ENCODE results near the gene E2F2.

DNA sequence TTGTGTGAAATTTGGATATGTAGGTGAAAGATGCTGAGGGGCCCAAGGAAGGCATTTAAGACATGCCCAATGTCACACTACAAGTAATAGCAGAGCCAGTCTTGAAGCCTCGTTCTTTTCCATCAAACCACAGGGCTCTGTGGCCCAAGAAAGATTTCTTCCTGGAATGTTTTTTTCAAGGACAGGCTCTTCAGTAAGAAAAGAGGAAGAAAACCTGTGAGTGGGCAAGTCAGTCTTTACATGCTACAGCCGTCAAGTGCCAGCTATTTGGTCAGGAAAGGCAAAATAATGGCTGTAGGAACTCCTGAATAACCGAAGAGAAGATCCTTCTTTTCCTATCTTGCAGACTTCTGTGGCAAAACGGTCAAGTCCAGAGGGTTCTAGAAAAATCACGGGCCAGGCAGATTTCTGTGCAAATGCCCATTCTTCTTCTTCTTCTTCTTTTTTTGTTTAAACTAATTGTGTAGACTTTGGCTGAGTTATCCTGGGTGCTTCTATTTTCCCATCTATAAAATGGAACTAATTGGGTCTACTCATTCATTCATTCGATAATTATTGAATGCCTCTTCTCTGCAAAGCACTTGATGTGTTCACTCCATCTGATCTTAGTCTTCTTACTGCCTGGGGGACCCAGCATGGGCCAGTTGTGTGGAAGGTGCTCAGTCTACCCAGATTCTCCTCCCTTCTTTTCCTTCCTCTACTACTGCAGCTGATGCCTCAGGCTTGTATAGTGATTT lies 30.2 kb upstream of the E2F2 start:
- TF ChIP-seq, protein P1, sequence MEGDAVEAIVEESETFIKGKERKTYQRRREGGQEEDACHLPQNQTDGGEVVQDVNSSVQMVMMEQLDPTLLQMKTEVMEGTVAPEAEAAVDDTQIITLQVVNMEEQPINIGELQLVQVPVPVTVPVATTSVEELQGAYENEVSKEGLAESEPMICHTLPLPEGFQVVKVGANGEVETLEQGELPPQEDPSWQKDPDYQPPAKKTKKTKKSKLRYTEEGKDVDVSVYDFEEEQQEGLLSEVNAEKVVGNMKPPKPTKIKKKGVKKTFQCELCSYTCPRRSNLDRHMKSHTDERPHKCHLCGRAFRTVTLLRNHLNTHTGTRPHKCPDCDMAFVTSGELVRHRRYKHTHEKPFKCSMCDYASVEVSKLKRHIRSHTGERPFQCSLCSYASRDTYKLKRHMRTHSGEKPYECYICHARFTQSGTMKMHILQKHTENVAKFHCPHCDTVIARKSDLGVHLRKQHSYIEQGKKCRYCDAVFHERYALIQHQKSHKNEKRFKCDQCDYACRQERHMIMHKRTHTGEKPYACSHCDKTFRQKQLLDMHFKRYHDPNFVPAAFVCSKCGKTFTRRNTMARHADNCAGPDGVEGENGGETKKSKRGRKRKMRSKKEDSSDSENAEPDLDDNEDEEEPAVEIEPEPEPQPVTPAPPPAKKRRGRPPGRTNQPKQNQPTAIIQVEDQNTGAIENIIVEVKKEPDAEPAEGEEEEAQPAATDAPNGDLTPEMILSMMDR (conservative IDR thresholded peaks at IDR 0.05; ENCODE audit: low read length): no peak
- no peak for TF ChIP-seq EZH2phosphoT487 (IDR thresholded peaks at IDR 0.05; ENCODE audit: borderline replicate concordance)
